K562 (cell line): ENCODE data around the gene PPP1R9A. TPM values are rescaled to one million over a fixed set of nuclear protein-coding genes. Genes with fewer than 3 reads are reported as not detected.

Experiments used
- ATAC-seq: fragments of 200-7000 bp; cut with Tn5 transposase; 3 replicates; pipeline ENCODE4 v1.9.1; 2020; ENCODE audit warnings: moderate library complexity
- BruUV-seq: library from RNA; stranded (reverse); fragments of 400-500 nt; replicated peaks from 2 replicates; lab custom pipeline; 2021; lab: Mats Ljungman, UMichigan
- CTCF ChIA-PET: fragments of 300-600 bp; formaldehyde crosslinking; extraction: SDS; loops from one replicate; lab custom pipeline; 2021; ENCODE audit warnings: low intra/inter-chr PET ratio; lab: Yijun Ruan, JAX
- POLR2A ChIA-PET: fragments of 300-600, 350-650 bp; sonication (Branson Sonifier 250); formaldehyde crosslinking; extraction: SDS; loops from one replicate; lab custom pipeline; 2021; ENCODE audit warnings: antibody characterized with exemption, inconsistent platforms; lab: Yijun Ruan, JAX
- DNase-seq, 4 experiments: peaks; one replicate each; pipeline versions ENCODE4 v3.0.0 to v3.0.0-alpha.2; 2011 to 2018; ENCODE audit warnings: low spot score in 3 of 4, mixed read lengths in 3 of 4; ENCODE audit errors: extremely low read depth in 1 of 4
- FAIRE-seq: peaks from 2 replicates; lab custom pipeline; 2011; peaks lifted over from hg19 to GRCh38; lab: Jason Lieb, UNC
- H2AFZ ChIP-seq: 2 replicates; pipeline ENCODE4 v1.6.0; 2011; ENCODE audit warnings: low read depth, low read length, control low read depth, inconsistent platforms
- H3K27ac ChIP-seq: fragments of 200-600 bp; 3 replicates; pipeline ENCODE4 v1.8.0; 2011; ENCODE audit warnings: low read depth, mild to moderate bottlenecking, control low read depth, inconsistent platforms, low read length, moderate library complexity, mixed read lengths; ENCODE audit errors: extremely low read depth
- H3K27me3 ChIP-seq, 2 experiments: fragments of 300-600 bp in 1 of 2; 2 replicates in 1 of 2; 3 replicates in 1 of 2; pipeline versions ENCODE4 v1.6.0 to v1.8.0; 2011; ENCODE audit warnings: inconsistent platforms in 2 of 2, low read length in 2 of 2, mild to moderate bottlenecking in 1 of 2, mixed read lengths in 1 of 2, moderate library complexity in 1 of 2; ENCODE audit not compliant: control insufficient read depth in 2 of 2, insufficient read depth in 2 of 2
- H3K36me3 ChIP-seq: fragments of 300-600 bp; 3 replicates; pipeline ENCODE4 v1.8.0; 2011; ENCODE audit warnings: mild to moderate bottlenecking, low read length, inconsistent platforms; ENCODE audit not compliant: control insufficient read depth, insufficient read depth
- H3K4me1 ChIP-seq, 2 experiments: fragments of 200-600 bp in 1 of 2; replicated peaks in 1 of 2; 2 replicates in 1 of 2; 3 replicates in 1 of 2; pipeline versions ENCODE4 v1.5.1 to v1.8.0; 2011; ENCODE audit warnings: inconsistent platforms in 2 of 2, low read length in 2 of 2, mild to moderate bottlenecking in 1 of 2, mixed read lengths in 1 of 2, moderate library complexity in 1 of 2; ENCODE audit not compliant: control insufficient read depth in 2 of 2, insufficient read depth in 2 of 2
- H3K4me2 ChIP-seq: 2 replicates; pipeline ENCODE4 v1.6.1; 2011; ENCODE audit warnings: low read length, control low read depth, inconsistent platforms, mixed read lengths; ENCODE audit not compliant: insufficient read depth
- H3K4me3 ChIP-seq: fragments of 200-600 bp; sonication (generic), shearing (Covaris generic); 2 replicates; pipeline ENCODE4 v1.5.1; 2016; ENCODE audit warnings: control low read depth, inconsistent platforms
- H3K79me2 ChIP-seq: fragments of 200-600 bp; 3 replicates; pipeline ENCODE4 v1.8.0; 2011; ENCODE audit warnings: low read length, inconsistent platforms; ENCODE audit not compliant: control insufficient read depth, insufficient read depth
- H3K9ac ChIP-seq, 2 experiments: 2 replicates each; pipeline versions ENCODE4 v1.6.0 to v1.6.1; 2011; ENCODE audit warnings: low read depth in 2 of 2, low read length in 2 of 2, control low read depth in 1 of 2, inconsistent platforms in 1 of 2, mild to moderate bottlenecking in 1 of 2, mixed read lengths in 1 of 2; ENCODE audit not compliant: insufficient read depth in 1 of 2
- H3K9me1 ChIP-seq: one replicate; pipeline ENCODE4 v1.6.0; 2011; ENCODE audit warnings: inconsistent platforms, mild to moderate bottlenecking, low read length, moderate library complexity; ENCODE audit not compliant: control insufficient read depth, insufficient read depth
- H3K9me3 ChIP-seq: replicated peaks from 2 replicates; pipeline ENCODE4 v1.5.1; 2011; ENCODE audit warnings: low read depth, low read length, inconsistent platforms; ENCODE audit not compliant: control insufficient read depth, insufficient read depth
- H4K20me1 ChIP-seq: replicated peaks from 2 replicates; pipeline ENCODE4 v1.6.1; 2011; ENCODE audit warnings: low read length, inconsistent platforms, mixed read lengths; ENCODE audit not compliant: control insufficient read depth, insufficient read depth
- CLOCK ChIP-seq: fragments of 250-450 bp; sonication (Bioruptor Pico); IDR thresholded peaks from 2 replicates; pipeline ENCODE4 v1.4.0; 2020; ENCODE audit warnings: mild to moderate bottlenecking, moderate library complexity, borderline replicate concordance
- GTF2B ChIP-seq: IDR thresholded peaks from 2 replicates; pipeline ENCODE4 v1.6.1; 2011; ENCODE audit not compliant: insufficient read length; ENCODE audit errors: extremely low read depth
- HSF4 ChIP-seq: fragments of 250-450 bp; sonication (Bioruptor Pico); IDR thresholded peaks from 2 replicates; pipeline ENCODE4 v2.1.2; 2022; ENCODE audit warnings: mild to moderate bottlenecking, moderate library complexity, borderline replicate concordance
- MEIS2 ChIP-seq: fragments of 450-650 bp; IDR thresholded peaks from 2 replicates; pipeline ENCODE4 v1.6.1; 2014; ENCODE audit warnings: mild to moderate bottlenecking; ENCODE audit not compliant: partially characterized antibody
- NCOA6 ChIP-seq: fragments of 450-650 bp; IDR thresholded peaks from 2 replicates; pipeline ENCODE4 v1.6.1; 2017; ENCODE audit warnings: mild to moderate bottlenecking
- TCF7 ChIP-seq: sonication (generic); IDR thresholded peaks from 2 replicates; pipeline ENCODE4 v1.6.1; 2016; ENCODE audit warnings: antibody characterized with exemption, borderline replicate concordance
- WHSC1 ChIP-seq: IDR thresholded peaks from one replicate; pipeline ENCODE4 v1.6.1; 2012; ENCODE audit warnings: low read length, control low read depth, inconsistent platforms
- ZNF133 ChIP-seq: fragments of 250-450 bp; sonication (Bioruptor Pico); IDR thresholded peaks from 2 replicates; pipeline ENCODE4 v1.4.0; 2020; ENCODE audit warnings: mild to moderate bottlenecking
- ZNF134 ChIP-seq: fragments of 250-450 bp; sonication (Bioruptor Pico); conservative IDR thresholded peaks from 2 replicates; pipeline ENCODE4 v1.4.0; 2020
- ZNF668 ChIP-seq: fragments of 250-450 bp; sonication (Bioruptor Pico); IDR thresholded peaks from 2 replicates; pipeline ENCODE4 v1.8.0; 2022; ENCODE audit warnings: mild to moderate bottlenecking, inconsistent platforms
- ZNF77 ChIP-seq: fragments of 250-450 bp; sonication (Bioruptor Pico); IDR thresholded peaks from 2 replicates; pipeline ENCODE4 v1.5.0; 2020
- WGBS: fragments of 100-300 bp; shearing (Covaris generic); methylation state at CpG from one replicate; pipeline ENCODE4 v1.1.6; 2016; ENCODE audit warnings: low coverage, mixed read lengths; ENCODE audit not compliant: insufficient coverage; ENCODE audit errors: missing lambda C conversion rate; 5-methylcytosine and 5-hydroxymethylcytosine counted together
- in situ Hi-C: fragments of 300-500 bp; cut with MboI; formaldehyde crosslinking; loops from 4 replicates; pipeline ENCODE4 v1.15.0; 2018; ENCODE audit warnings: inconsistent platforms, mixed read lengths
- intact Hi-C: fragments of 100-400 bp; cut with micrococcal nuclease; formaldehyde crosslinking; loops from 2 replicates; pipeline ENCODE4 v1.14.2; 2022
- polyA plus RNA-seq, 8 experiments: library from polyadenylated mRNA; depleted of rRNA in 4 of 8; stranded (reverse) in 5 of 8; unstranded in 3 of 8; fragments of >200 nt; fragmentation: Nextera tagmentation in 2 of 8; fragmentation: Illumina TruSeq in 1 of 8; extraction: Ambion mirVana in 2 of 8; extraction: Trizol in 1 of 8; gene quantifications; 2 replicates each; pipeline versions ENCODE4 v1.2.1 to v1.2.3, GENCODE V29; 2011 to 2014; ENCODE audit warnings: inconsistent platforms in 1 of 8, missing spikeins in 1 of 8
- total RNA-seq, 7 experiments: library from RNA; depleted of rRNA in 6 of 7; stranded (reverse); fragments of >200 nt in 6 of 7; fragmentation: Illumina TruSeq in 2 of 7; extraction: Trizol in 2 of 7; gene quantifications; 2 replicates each; pipeline versions ENCODE4 v1.2.1 to v1.2.3, GENCODE V29; 2011 to 2021; ENCODE audit warnings: low replicate concordance in 1 of 7
- TF ChIP-seq, protein P1 (sequence below): fragments of 450-650 bp; IDR thresholded peaks from 2 replicates; pipeline ENCODE4 v1.6.1; 2018; ENCODE audit warnings: mild to moderate bottlenecking, low read depth; ENCODE audit not compliant: partially characterized antibody
- TF ChIP-seq, protein P2 (sequence below): sonication (generic); formaldehyde crosslinking; IDR thresholded peaks from 2 replicates; pipeline ENCODE4 v1.9.0; 2022; ENCODE audit warnings: mild to moderate bottlenecking, missing genetic modification reagents

PPP1R9A gene
- total and polyA plus RNA-seq, 9 of the 15 experiments (the other 6 are each of a cell fraction or from before 2014, with no cell fraction given): 0.24 TPM; not detected in 8

GRCh38 chr7:95309951-95310350, 402.6 kb downstream of the PPP1R9A start:
- CTCF ChIA-PET: no interaction called here
- Histone ChIP-seq H3K79me2 (no peaks in the 10 kb centered on the region), H3K4me1 (no peaks in the 10 kb centered on the region), H3K27ac (no peak overlapping the region), H3K4me2 (no peak overlapping the region), H3K9ac (no peak overlapping the region), H2AFZ (no peak overlapping the region), H3K36me3 (no peaks in the 10 kb centered on the region), H3K9me1 (no peaks in the 10 kb centered on the region), H3K4me3 (no peak overlapping the region), H3K27me3 (no peaks in the 10 kb centered on the region), H3K9me3 (no peaks in the 10 kb centered on the region), H4K20me1 (no peaks in the 10 kb centered on the region)
- FAIRE-seq: no peak
- no TSS peak for BruUV-seq
- 0% methylated on average over 2 of the region's 2 CpGs for WGBS
- DNase-seq: no peak
- POLR2A ChIA-PET: no interaction called here
- TF ChIP-seq ZNF134: no peak
- no peak for TF ChIP-seq MEIS2
- in situ Hi-C loops (no loop called here), intact Hi-C loops (no loop called here)
- ATAC-seq: no peak

- intact Hi-C loops (no loop called here), in situ Hi-C loops (no loop called here)
- H3K9me3 ChIP-seq: no peaks in the 10 kb centered on the region
- no peaks in the 10 kb centered on the region for H3K36me3 ChIP-seq
- no peak overlapping the region for H3K4me3 ChIP-seq
- no peaks in the 10 kb centered on the region for H3K79me2 ChIP-seq
- H3K4me1 ChIP-seq: no peaks in the 10 kb centered on the region
- ChIA-PET POLR2A (no interaction called here), CTCF (no interaction called here)
- ATAC-seq (no peak), DNase-seq (no peak), FAIRE-seq (no peak)
- 0% methylated on average over 2 of the region's 2 CpGs for WGBS
- no peak overlapping the region for H3K4me2 ChIP-seq
- H4K20me1 ChIP-seq: no peaks in the 10 kb centered on the region
- BruUV-seq: no TSS peak
- no peaks in the 10 kb centered on the region for H3K9me1 ChIP-seq
- no peak overlapping the region for H3K9ac ChIP-seq
- H3K27ac ChIP-seq: no peak overlapping the region
- H3K27me3 ChIP-seq: no peaks in the 10 kb centered on the region
- no peak overlapping the region for H2AFZ ChIP-seq
- TF ChIP-seq TCF7: no peak
- TF ChIP-seq ZNF77 (CRISPR knock-in tag): no peak
- TF ChIP-seq, protein P1, sequence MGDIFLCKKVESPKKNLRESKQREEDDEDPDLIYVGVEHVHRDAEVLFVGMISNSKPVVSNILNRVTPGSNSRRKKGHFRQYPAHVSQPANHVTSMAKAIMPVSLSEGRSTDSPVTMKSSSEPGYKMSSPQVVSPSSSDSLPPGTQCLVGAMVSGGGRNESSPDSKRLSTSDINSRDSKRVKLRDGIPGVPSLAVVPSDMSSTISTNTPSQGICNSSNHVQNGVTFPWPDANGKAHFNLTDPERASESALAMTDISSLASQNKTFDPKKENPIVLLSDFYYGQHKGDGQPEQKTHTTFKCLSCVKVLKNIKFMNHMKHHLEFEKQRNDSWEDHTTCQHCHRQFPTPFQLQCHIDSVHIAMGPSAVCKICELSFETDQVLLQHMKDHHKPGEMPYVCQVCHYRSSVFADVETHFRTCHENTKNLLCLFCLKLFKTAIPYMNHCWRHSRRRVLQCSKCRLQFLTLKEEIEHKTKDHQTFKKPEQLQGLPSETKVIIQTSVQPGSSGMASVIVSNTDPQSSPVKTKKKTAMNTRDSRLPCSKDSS: no peak
- TF ChIP-seq NCOA6: no peak
- TF ChIP-seq, protein P2, sequence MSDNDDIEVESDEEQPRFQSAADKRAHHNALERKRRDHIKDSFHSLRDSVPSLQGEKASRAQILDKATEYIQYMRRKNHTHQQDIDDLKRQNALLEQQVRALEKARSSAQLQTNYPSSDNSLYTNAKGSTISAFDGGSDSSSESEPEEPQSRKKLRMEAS (CRISPR knock-in tag): no peak
- TF ChIP-seq ZNF133: no peak
- TF ChIP-seq GTF2B: no peak
- TF ChIP-seq WHSC1: no peak
- TF ChIP-seq HSF4 (CRISPR knock-in tag): no peak
- no peak for TF ChIP-seq CLOCK (CRISPR knock-in tag)
- no peak for TF ChIP-seq ZNF668 (CRISPR knock-in tag)
These were observed 404.0 kb downstream of the PPP1R9A start for GRCh38 chr7:95311389-95311788.
